HG03469 (cell line): ENCODE measurements around the gene SPEM1.
"Not testable (repeated sequence)": the region's sequence is repeated elsewhere in the genome, so short reads cannot be mapped to it uniquely, and the experiment has no call there.

ENCODE experiments used
- ATAC-seq: cut with Tn5 transposase; IDR thresholded peaks from one replicate; pipeline ENCODE4 v1.9.1; 2021; ENCODE audit warnings: mild to moderate bottlenecking, moderate library complexity, moderate number of reproducible peaks; ENCODE audit not compliant: unreplicated experiment

SPEM1 gene

DNA sequence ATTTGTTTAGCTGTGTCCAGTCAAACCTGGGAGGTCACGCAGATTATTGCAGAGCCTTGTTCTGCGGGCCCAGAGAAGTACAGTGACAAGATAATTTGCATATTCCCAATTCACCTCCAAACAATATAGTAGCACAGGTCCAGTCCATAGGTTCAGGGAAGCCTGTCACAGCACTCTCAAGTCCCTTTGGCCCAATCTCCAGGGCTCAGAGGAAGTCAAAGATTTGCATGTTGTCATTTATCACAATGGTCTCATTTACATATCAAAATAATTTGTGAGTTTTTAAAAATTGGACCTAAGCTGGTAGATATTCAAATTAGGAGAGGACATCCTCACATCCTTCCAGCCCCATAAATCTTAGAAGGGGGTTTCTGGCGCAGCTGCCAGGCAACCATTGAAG lies 47.4 kb downstream of the SPEM1 start:
- ATAC-seq = no peak

DNA sequence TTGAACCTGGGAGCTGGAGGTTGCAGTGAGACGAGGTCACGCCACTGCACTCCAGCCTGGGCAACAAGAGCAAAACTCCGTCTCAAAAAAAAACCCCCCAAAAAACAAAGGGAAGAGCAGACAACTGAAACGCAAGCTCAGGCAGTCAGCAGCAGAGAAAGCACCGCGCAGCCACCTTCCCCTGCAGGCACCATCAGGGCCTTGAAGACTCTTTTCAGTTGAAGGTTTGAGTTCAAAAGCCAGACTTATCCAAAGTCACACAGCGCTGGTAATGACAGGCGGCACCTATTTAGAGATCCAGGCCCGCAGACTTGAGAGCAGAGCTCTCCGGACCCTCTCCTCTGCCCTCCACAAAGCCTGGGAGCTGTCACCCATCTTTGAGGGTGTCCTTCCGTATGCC lies 48.2 kb downstream of the SPEM1 start:
- no peak for ATAC-seq

DNA sequence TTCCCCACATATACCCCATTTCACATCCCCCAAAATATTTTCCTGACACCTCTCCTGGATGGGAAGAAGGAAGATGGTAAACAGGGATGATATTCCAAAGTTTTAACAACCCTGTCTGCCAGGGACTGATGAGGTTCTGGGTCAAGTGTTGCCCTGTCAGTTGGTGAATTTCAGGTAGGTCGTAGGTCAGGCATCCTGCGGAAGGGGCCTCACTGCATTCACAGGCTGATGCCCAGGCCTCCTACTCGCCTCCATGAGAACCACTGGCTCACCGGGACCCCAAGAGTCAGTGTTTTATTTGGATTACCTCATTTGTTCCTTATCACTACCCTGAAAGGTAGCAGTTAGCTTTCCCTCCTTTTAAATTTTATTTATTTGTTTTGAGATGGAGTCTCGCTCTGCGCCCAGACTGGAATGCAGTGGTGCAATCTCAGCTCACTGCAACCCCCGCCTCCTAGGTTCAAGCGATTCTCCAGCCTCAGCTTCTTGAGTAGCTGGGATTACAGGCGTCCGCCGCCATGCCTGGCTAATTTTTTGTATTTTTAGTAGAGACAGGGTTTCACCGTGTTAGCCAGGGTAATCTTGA lies 48.8 kb downstream of the SPEM1 start:
- no peak for ATAC-seq

DNA sequence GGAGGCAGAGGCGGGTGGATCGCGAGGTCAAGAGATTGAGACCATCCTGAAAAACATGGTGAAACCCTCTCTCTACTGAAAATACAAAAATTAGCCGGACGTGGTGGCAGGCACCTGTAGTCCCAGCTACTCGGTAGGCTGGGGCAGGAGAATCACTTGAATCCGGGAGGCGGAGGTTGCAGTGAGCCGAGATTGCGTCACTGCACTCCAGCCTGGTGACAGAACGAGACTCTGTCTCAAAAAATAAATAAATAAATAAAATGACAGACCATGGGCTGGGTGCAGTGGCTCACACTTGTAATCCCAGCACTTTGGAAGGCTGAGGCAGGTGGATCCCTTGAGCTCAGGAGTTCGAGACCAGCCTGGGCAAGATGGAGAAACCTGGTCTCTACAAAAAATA lies 49.7 kb downstream of the SPEM1 start:
- ATAC-seq = not testable (repeated sequence)

DNA sequence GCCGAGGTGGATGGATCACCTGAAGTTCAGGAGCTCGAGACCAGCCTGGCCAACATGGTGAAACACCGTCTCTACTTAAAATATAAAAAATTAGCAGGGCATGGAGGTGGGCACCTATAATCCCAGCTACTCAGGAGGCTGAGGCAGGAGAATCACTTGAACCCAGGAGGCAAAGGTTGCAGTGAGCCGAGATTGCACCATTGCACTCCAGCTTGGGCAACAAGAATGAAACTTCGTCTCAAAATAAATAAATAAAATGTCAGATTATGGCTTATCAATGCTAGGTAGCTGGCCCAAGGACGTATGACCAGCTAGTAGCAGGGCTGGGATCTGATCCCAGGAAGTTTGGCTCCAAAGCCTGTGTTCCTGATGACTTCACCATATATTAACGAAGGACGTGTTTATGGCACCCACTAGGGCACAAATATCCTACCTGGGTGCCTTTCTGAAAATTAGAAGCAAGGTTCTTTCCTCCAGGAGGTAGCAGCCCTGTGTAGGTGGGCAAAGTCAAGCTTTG lies 50.4 kb downstream of the SPEM1 start:
- not testable (repeated sequence) for ATAC-seq
